ENCODE measurements around the gene MDM1.

DNA sequence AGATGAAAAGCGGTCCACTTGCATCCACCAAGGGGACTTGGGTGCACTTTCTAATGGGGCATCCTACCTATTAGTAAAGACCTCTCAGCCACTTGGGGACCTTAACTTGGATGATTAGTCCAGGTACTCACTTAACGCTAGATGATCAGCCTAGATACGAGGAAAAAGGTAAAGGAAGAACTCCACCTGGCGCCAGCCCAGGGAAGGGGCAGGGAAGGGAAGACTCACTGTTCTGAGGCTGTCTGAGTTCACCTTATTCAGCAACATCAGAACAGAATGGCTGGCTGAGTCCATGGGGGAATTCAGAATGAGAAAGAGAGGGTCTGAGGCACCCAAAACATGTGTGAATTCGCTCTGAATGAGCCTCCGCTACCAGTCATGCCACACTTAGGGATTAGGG is 85.8 kb downstream of the MDM1 start:
- no peak for TF ChIP-seq POLR2A (IDR thresholded peaks at IDR 0.05)
- TF ChIP-seq, protein P1, sequence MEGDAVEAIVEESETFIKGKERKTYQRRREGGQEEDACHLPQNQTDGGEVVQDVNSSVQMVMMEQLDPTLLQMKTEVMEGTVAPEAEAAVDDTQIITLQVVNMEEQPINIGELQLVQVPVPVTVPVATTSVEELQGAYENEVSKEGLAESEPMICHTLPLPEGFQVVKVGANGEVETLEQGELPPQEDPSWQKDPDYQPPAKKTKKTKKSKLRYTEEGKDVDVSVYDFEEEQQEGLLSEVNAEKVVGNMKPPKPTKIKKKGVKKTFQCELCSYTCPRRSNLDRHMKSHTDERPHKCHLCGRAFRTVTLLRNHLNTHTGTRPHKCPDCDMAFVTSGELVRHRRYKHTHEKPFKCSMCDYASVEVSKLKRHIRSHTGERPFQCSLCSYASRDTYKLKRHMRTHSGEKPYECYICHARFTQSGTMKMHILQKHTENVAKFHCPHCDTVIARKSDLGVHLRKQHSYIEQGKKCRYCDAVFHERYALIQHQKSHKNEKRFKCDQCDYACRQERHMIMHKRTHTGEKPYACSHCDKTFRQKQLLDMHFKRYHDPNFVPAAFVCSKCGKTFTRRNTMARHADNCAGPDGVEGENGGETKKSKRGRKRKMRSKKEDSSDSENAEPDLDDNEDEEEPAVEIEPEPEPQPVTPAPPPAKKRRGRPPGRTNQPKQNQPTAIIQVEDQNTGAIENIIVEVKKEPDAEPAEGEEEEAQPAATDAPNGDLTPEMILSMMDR (IDR thresholded peaks at IDR 0.05) = no peak

Data from heart left ventricle (tissue), 13 donors.